ENCODE measurements around the gene NCAM1.

Gene NCAM1

DNA sequence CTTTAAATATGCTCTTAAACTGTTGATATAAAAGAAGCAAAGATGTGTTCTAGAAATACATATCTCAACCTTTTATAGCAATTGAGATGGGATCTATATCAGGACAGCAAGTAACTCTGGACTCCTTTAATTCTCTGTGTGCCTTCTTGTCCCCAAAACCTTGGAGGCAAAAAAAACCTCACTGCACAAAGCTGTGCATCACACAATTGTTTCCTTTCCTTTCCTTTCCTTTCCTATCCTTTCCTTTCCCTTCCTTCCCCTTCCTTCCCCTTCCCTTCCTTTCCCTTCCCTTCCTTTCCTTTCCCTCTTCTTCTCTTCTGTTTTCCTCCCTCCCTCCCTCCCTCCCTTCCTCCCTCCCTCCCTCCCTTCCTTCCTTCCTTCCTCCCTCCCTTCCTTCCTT, 343.7 kb downstream of the NCAM1 start:
- Histone ChIP-seq H3K27ac (ENCODE audit: extremely low read depth, low read depth, low read length) (no peak overlapping the region), H3K4me1 (ENCODE audit: control insufficient read depth, insufficient read depth, low read length) (no peaks in the 10 kb centered on the region), H3K9me3 (ENCODE audit: control insufficient read depth, insufficient read depth, low read depth, low read length) (no peaks in the 10 kb centered on the region), H3K36me3 (ENCODE audit: control insufficient read depth in 2 of 2, insufficient read depth in 1 of 2, low read length in 2 of 2) (no peaks in the 10 kb centered on the region), H3K4me3 (ENCODE audit: low read depth, low read length) (no peak overlapping the region)
- POLR2A ChIA-PET: interaction anchor here (0.8 kb wide), 1 partner anchor 9 kb away, joined by 3 read pairs; no protein-coding TSS in a partner anchor
- CTCF ChIA-PET: interaction anchor here (0.6 to 5.2 kb wide), 22 partner anchors 9 to 866 kb away, joined by 3 to 68 read pairs (median 4); partner anchors contain the start of gene TTC12
- TF ChIP-seq, protein P1, sequence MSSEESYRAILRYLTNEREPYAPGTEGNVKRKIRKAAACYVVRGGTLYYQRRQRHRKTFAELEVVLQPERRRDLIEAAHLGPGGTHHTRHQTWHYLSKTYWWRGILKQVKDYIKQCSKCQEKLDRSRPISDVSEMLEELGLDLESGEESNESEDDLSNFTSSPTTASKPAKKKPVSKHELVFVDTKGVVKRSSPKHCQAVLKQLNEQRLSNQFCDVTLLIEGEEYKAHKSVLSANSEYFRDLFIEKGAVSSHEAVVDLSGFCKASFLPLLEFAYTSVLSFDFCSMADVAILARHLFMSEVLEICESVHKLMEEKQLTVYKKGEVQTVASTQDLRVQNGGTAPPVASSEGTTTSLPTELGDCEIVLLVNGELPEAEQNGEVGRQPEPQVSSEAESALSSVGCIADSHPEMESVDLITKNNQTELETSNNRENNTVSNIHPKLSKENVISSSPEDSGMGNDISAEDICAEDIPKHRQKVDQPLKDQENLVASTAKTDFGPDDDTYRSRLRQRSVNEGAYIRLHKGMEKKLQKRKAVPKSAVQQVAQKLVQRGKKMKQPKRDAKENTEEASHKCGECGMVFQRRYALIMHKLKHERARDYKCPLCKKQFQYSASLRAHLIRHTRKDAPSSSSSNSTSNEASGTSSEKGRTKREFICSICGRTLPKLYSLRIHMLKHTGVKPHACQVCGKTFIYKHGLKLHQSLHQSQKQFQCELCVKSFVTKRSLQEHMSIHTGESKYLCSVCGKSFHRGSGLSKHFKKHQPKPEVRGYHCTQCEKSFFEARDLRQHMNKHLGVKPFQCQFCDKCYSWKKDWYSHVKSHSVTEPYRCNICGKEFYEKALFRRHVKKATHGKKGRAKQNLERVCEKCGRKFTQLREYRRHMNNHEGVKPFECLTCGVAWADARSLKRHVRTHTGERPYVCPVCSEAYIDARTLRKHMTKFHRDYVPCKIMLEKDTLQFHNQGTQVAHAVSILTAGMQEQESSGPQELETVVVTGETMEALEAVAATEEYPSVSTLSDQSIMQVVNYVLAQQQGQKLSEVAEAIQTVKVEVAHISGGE (tag by site-specific recombination; conservative IDR thresholded peaks at IDR 0.05; ENCODE audit: low read depth): peak; percentile 69
- TF ChIP-seq ZNF660 (tag by site-specific recombination; IDR thresholded peaks at IDR 0.05): no peak
- TF ChIP-seq ZNF311 (tag by site-specific recombination; IDR thresholded peaks at IDR 0.05; ENCODE audit: borderline replicate concordance): no peak
- no peak for TF ChIP-seq ZNF341 (tag by site-specific recombination; IDR thresholded peaks at IDR 0.05; ENCODE audit: low read depth)
- no peak for TF ChIP-seq MYNN (tag by site-specific recombination; IDR thresholded peaks at IDR 0.05; ENCODE audit: borderline replicate concordance)
- no peak for TF ChIP-seq ZBTB10 (tag by site-specific recombination; IDR thresholded peaks at IDR 0.05)
- no peak for TF ChIP-seq ZNF473 (tag by site-specific recombination; IDR thresholded peaks at IDR 0.05)
- TF ChIP-seq PRDM4 (tag by site-specific recombination; IDR thresholded peaks at IDR 0.05): no peak
- no peak for TF ChIP-seq ZNF223 (tag by site-specific recombination; IDR thresholded peaks at IDR 0.05)
- no peak for TF ChIP-seq ZNF626 (tag by site-specific recombination; IDR thresholded peaks at IDR 0.05)
- TF ChIP-seq PRDM1 (tag by site-specific recombination; IDR thresholded peaks at IDR 0.05): peak; percentile 85

DNA sequence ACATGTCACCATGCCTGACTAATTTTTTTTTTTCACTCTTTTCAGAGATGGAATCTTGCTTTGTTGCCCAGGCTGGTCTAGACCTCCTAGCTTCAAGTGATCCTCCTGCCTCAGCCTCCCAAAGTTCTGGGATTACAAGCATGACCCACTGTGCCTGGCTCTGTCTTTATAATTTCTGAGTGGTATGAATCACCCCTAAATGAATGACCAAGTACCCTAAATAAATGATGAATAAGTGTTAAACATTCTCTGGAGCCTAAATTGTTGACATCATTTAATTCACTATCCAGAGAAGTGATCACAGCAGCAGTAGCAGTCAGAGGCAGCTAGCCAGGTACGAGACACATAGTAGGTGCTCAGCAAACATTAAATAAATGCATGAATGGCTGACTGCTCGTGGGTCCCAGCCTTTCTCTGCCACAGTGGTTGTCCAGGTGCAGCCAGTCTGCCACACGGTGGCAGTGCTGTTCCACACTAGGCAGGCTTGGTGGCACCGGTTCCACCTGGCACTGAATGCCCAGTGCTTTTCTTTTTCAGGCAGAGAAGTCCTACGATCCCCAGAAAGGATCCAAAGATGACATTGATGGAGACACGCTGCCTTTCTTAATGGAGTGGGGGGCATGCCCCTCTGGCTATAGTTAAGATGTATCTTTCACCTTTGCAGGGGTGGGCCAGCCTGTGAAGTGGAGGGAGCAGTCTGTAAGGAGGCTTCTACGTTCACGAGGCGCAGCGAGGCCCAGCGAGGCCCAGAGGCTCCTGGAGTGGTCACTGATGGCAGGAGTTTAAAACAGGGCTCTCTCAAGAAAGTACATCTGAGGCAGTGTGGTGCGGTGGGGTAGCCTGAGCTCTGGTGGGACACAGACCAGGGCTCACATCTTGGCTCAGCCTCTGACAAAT, 344.5 kb downstream of the NCAM1 start:
- Histone ChIP-seq H3K4me1 (ENCODE audit: control insufficient read depth, insufficient read depth, low read length) (no peaks in the 10 kb centered on the region), H3K27ac (ENCODE audit: extremely low read depth, low read depth, low read length) (no peak overlapping the region), H3K36me3 (ENCODE audit: control insufficient read depth in 2 of 2, insufficient read depth in 1 of 2, low read length in 2 of 2) (no peaks in the 10 kb centered on the region), H3K9me3 (ENCODE audit: control insufficient read depth, insufficient read depth, low read depth, low read length) (no peaks in the 10 kb centered on the region), H3K4me3 (ENCODE audit: low read depth, low read length) (no peak overlapping the region)
- CTCF ChIA-PET: interaction anchor here (0.6 to 5.2 kb wide), 34 partner anchors 8 to 956 kb away, joined by 3 to 68 read pairs (median 4); partner anchors contain the start of genes TTC12 and ZW10
- POLR2A ChIA-PET: no interaction called here
- TF ChIP-seq, protein P2, sequence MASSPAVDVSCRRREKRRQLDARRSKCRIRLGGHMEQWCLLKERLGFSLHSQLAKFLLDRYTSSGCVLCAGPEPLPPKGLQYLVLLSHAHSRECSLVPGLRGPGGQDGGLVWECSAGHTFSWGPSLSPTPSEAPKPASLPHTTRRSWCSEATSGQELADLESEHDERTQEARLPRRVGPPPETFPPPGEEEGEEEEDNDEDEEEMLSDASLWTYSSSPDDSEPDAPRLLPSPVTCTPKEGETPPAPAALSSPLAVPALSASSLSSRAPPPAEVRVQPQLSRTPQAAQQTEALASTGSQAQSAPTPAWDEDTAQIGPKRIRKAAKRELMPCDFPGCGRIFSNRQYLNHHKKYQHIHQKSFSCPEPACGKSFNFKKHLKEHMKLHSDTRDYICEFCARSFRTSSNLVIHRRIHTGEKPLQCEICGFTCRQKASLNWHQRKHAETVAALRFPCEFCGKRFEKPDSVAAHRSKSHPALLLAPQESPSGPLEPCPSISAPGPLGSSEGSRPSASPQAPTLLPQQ (tag by site-specific recombination; IDR thresholded peaks at IDR 0.05): peak; percentile 68; the same call in 1 of the 2 replicates
- TF ChIP-seq ZSCAN30 (tag by site-specific recombination; IDR thresholded peaks at IDR 0.05) (0 out of 2 replicates have a peak, but pooled peaks have one; percentile 36), KLF8 (tag by site-specific recombination; IDR thresholded peaks at IDR 0.05) (no peak), ZNF664 (tag by site-specific recombination; IDR thresholded peaks at IDR 0.05) (peak; percentile 99), ZNF654 (tag by site-specific recombination; IDR thresholded peaks at IDR 0.05; ENCODE audit: low read depth) (peak; percentile 92), ZNF140 (tag by site-specific recombination; IDR thresholded peaks at IDR 0.05) (no peak), TRIM28 (IDR thresholded peaks at IDR 0.05; ENCODE audit: borderline replicate concordance, low read length) (peak; percentile 81), YY2 (tag by site-specific recombination; IDR thresholded peaks at IDR 0.05) (no peak), ZSCAN16 (tag by site-specific recombination; IDR thresholded peaks at IDR 0.05) (peak; percentile 88), ZBTB7A (tag by site-specific recombination; IDR thresholded peaks at IDR 0.05; ENCODE audit: low read depth) (no peak), CTCF (tag by site-specific recombination; IDR thresholded peaks at IDR 0.05) (peak; percentile 82)

Measured in HEK293 (cell line).